Measurements from ENCODE around the gene ARHGEF1.
A peak's percentile ranks its signal among the peaks of the same experiment; 100 is the strongest.

ARHGEF1 gene

GRCh38 chr19:41883821-41884733, 1.1 kb downstream of the ARHGEF1 start:
- DNase-seq, result peak; percentile 95 to 97

DNA sequence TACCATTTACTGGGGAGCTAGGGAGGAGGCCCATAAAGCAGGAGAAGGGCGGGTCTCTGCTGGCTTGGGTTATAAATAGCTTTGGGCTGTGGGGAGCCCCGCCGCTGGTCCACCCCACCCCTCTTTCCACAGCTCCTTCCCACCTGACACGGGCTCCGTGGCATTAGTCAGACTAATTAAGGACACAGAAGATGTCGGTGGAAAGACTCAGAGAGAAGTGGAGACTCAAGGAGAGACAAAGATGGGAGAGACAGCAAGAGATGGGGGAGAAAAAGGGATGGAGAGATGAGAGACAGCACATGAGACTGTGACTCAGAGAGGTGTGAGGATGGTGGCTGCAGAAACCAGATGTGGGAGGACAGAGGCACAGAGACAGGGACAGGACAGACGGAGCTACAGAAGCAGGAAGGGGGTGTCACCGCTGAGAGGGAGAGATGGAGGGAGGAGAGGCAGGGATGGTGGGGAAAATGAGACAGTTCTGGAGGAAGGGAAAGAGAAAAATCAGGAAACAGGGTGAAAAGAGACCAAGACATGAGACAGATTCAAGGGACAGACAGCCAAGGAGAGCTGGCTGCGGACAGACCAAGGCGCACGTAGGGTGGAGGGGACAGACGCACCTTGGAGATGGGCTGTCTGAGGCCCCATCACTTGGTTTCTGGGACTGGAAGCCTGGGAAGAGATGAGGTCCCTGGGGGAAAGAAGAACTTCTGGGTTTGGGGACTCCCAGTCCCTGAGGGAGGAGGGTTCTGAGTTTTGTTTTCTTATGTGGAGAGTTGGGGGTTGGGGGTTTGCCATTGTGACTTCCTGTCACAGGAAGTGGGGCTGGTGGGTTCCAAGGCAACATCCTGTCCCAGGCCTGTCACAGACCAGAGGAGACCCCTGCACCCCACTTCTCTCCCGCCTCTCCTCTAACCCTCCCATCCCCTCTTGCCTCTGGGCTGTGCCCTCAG, 4.1 kb downstream of the ARHGEF1 start:
- no peak for DNase-seq

- DNase-seq, result no peak
Measured at GRCh38 chr19:41887711-41888382, 4.9 kb downstream of the ARHGEF1 start.

DNA sequence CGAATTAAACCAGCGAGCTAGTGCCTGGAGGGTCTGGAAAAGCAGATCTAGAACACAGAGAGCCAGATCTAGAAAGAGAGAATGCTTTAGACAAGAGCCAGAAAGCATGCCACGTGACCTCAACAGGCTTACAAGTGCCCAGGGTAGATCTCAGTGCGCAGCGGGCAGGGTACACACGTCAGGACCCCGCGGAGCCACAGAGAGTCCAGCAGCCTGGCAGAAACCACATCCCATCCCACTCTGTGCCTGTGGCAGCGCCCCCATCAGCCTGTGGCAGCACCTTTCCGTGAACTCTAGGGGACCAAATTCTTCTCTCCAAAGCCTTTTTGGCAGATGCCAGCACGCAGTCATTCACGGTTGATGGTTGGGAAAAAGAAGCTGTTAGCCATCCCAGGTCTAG, 5.9 kb downstream of the ARHGEF1 start:
- DNase-seq, result no peak

- DNase-seq, result no peak
Measured at GRCh38 chr19:41889896-41890295, 6.9 kb downstream of the ARHGEF1 start.

DNA sequence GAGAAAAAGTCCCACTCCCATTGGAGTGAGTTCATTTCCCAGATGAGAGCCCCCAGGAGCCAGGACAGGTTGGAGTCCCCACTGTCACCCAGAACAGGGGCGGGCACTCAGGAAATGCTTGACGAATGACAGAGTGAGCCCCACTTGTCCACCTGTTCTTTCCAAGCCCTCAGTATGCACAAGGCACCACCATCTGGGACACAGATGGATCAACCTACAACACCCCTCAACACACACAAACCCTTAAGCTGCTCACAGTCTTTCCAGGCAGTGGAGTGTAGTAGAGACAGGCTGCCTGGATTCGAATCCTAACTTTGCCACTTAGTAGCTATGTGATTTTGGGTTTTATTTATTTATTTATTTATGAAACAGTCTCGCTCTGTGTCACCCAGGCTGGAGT, 8.0 kb downstream of the ARHGEF1 start:
- no peak for DNase-seq

DNA sequence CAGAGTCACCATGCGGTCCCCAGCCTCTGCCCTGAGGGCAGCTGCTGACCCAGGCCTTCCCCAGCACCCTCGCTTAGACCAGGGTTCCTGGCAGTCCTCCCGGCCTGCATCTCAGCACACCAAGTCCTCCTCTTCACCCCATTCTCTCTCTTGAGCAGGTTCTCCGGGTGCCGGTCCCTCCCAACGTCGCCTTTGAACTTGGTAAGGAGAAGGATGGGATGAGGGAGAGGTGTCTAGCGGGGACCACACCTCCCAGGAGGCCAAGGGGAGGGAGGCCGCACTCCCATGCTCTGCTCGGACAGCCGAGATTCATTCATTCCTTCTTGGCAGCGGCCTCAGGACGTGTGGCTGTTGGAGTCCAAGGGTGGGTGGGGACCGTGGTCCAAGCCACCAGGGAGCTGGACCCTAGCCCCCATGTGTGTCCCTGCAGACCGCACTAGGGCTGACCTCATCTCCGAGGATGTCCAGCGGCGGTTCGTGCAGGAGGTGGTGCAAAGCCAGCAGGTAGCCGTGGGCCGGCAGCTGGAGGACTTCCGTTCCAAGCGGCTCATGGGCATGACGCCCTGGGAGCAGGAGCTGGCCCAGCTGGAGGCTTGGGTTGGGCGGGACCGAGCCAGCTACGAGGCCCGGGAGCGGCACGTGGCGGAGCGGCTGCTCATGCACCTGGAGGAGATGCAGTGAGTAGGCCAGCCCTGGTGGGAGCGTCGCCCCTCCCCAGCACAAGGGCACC, 9.4 kb downstream of the ARHGEF1 start:
- DNase-seq, result no peak

GRCh38 chr19:41893899-41894298, 10.9 kb downstream of the ARHGEF1 start:
- DNase-seq, result no peak

- DNase-seq, result no peak
Measured at GRCh38 chr19:41894350-41894749, 11.4 kb downstream of the ARHGEF1 start.

DNA sequence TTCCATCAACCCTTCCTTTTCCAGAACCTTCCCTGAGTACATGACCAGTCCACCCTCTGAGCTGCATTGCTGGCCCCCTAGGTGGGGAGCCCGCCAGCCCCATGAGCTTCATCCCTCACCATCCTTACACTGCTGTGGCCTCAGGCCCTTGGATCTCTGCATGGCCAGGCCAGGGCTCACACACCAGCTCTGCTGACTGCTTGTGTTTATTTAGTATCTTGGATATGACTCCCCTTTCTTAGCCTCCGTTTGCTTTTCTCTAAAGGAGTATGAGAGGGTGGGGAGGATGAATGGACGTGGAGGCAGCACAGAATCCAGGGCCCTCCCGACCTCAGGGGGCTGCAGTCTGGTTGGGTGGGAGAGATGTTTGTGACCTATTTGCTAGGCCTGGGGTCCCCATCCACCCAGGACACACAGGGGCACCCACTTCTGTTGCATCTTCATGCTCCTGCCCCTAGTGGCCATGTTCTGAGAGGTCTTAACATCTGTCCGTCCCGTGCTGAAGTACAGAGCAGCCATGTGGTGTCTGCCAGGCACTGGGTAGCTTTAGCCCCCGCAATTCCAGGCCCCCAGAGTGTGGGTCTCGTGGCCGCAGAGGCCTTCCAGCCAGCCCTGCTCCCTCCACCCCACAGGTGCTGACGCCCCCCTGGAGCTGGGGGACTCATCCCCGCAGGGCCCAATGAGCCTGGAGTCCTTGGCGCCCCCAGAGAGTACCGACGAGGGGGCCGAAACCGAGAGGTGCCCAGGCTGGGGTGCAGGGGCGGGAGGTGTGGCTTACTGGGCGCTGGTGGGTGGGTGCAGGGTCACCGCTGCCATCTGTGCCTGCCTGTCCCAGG, 13.0 kb downstream of the ARHGEF1 start:
- no peak for DNase-seq

DNA sequence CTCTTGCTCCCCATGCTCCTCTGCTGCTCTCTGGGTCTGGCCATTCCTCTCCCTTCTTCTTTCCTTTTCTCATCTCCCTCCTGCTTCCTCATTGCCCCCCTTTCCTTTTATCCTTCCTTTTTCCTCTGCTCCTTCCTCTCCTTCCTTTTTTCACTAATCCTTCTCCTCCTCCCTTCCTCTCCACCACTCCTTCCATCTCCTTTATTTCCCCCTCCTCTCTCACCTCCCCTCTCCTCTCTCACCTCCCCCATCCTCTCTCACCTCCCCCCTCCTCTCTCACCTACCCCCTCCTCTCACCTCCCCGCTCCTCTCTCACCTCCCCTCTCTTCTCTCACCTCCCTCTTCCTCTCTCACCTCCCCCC, 13.6 kb downstream of the ARHGEF1 start:
- no peak for DNase-seq

DNA sequence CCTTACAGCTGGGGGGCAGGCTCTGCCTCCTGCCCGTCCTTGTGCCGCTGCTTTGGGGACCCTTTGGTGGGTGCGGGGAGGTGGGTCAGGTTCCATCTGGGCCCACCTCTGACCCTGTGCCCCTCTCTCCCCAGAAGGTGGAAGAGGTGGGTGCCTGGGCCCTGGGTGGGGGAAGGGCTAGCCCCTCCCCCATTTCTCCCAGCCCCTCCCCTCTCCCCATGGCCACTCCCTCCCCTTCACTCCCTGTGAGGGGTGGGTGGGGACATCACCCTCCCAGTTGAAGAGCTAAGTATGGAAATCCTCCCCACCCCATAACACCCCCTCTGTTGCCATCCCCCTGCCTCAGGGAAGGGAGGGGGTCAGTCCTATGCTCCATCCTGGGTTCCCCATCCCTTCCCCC, 14.2 kb downstream of the ARHGEF1 start:
- DNase-seq, result no peak

GRCh38 chr19:41897820-41898219, 14.8 kb downstream of the ARHGEF1 start:
- no peak for DNase-seq

DNA sequence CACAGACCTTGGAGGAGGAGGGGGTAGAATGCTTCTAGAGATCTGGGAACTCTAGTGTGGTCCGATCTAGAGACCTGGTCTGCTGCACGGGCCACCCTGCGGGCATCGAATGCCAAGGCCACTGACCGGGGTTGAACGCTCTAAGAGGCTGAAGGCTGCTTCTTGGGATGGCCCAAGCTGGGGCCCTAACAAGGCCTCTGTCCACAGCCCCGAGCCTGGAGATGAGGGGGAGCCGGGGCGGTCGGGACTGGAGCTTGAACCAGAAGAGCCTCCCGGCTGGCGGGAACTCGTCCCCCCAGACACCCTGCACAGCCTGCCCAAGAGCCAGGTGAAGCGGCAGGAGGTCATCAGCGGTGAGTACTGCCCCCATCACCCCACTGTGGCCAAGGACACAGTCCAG, 15.3 kb downstream of the ARHGEF1 start:
- no peak for DNase-seq

- DNase-seq, result no peak
Measured at GRCh38 chr19:41901707-41902360, 18.9 kb downstream of the ARHGEF1 start.

DNA sequence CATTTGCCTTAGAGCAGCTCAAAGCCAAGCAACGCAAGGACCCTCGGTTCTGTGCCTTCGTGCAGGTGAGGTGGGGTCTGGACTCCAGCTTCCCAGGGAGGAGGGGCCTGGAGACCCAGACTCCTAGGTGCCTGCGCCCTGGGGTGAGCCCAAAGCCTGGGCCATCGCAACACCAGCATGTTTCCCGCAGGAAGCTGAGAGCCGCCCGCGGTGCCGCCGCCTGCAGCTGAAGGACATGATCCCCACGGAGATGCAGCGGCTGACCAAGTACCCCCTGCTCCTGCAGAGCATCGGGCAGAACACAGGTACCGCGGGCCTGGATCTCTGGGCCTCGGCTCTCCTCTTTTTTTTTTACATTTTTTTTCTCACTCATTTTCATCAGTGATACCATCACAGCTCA, 19.6 kb downstream of the ARHGEF1 start:
- no peak for DNase-seq

DNA sequence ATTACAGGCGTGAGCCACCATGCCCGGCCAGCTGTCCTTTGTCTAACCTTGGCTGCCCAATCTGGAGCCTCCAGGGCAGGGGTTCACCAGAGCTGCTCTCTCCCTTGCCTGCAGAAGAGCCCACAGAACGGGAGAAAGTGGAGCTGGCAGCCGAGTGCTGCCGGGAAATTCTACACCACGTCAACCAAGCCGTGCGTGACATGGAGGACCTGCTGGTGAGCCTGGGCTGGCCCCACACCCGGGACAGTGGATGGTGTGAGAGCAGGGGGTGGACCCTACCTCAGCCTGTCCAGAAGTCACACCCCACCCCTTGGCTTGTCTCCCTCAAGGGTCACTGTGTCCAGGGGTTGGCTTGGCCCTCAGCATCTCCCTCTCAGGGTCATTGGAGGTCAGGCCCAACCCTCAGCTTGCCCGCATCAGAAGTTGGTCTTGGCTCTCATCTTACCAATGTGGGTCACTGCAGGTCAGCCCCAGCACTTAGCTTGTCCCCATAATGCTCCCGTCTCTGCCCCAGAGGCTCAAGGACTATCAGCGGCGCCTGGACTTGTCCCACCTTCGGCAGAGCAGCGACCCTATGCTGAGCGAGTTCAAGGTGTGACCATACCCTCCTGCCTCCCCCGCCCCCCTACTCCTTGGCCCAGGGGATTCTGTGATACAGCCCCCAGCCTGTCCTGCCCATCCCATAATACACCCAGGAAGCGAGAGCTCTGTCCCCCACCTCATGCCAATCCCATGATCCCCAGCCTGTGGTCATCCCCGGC, 20.4 kb downstream of the ARHGEF1 start:
- no peak for DNase-seq

GRCh38 chr19:41904118-41904870, 21.3 kb downstream of the ARHGEF1 start:
- DNase-seq, result peak in 1 of 2 experiments; percentile 15

- DNase-seq, result no peak
Measured at GRCh38 chr19:41905273-41906002, 22.5 kb downstream of the ARHGEF1 start.

All from NCI-H1930 (cell line).